H1 (cell line): ENCODE measurements around the gene PRRC1. TPM values are rescaled to one million over a fixed set of nuclear protein-coding genes. Genes with fewer than 3 reads are reported as not detected.

ENCODE experiments used
- CTCF ChIA-PET: fragments of 300-600 bp; sonication (Branson Sonifier 250); formaldehyde crosslinking; loops from one replicate; lab custom pipeline; 2021; ENCODE audit not compliant: partially characterized antibody; lab: Charles Lee
- POLR2A ChIA-PET: fragments of 300-600 bp; sonication (Branson Sonifier 250); formaldehyde crosslinking; loops from one replicate; lab custom pipeline; 2021; ENCODE audit warnings: inconsistent platforms; ENCODE audit not compliant: partially characterized antibody; lab: Charles Lee
- DNase-seq, 2 experiments: peaks; one replicate each; pipeline versions ENCODE4 v3.0.0 to v3.0.0-alpha.2; 2010 to 2022; ENCODE audit warnings: low spot score in 2 of 2, low read depth in 1 of 2, mixed read lengths in 1 of 2
- FAIRE-seq: peaks from 2 replicates; lab custom pipeline; 2011; peaks lifted over from hg19 to GRCh38; lab: Jason Lieb, UNC
- H2AFZ ChIP-seq: 2 replicates; pipeline ENCODE4 v1.8.1; 2012; ENCODE audit warnings: low read length, inconsistent platforms
- H2AK5ac ChIP-seq: 2 replicates; pipeline ENCODE4 v1.6.1; 2013; ENCODE audit warnings: low read depth, low read length
- H2BK120ac ChIP-seq: replicated peaks from 2 replicates; pipeline ENCODE3; 2013; ENCODE audit warnings: low read depth, low read length, inconsistent platforms
- H2BK12ac ChIP-seq: 2 replicates; pipeline ENCODE4 v1.6.1; 2013; ENCODE audit warnings: low read depth, low read length
- H2BK15ac ChIP-seq: 2 replicates; pipeline ENCODE4 v1.6.1; 2013; ENCODE audit warnings: low read length
- H2BK20ac ChIP-seq: 2 replicates; pipeline ENCODE4 v1.6.1; 2013; ENCODE audit warnings: low read length
- H2BK5ac ChIP-seq: 2 replicates; pipeline ENCODE4 v1.6.1; 2013; ENCODE audit warnings: low read depth, low read length
- H3K14ac ChIP-seq: 2 replicates; pipeline ENCODE4 v1.6.1; 2013; ENCODE audit warnings: inconsistent platforms; ENCODE audit not compliant: insufficient read length
- H3K18ac ChIP-seq: 2 replicates; pipeline ENCODE4 v1.6.1; 2013; ENCODE audit warnings: low read length; ENCODE audit errors: extremely low read depth
- H3K23ac ChIP-seq: 2 replicates; pipeline ENCODE4 v1.6.1; 2013; ENCODE audit warnings: inconsistent platforms; ENCODE audit not compliant: insufficient read length
- H3K23me2 ChIP-seq: 2 replicates; pipeline ENCODE4 v1.6.1; 2013; ENCODE audit warnings: low read depth, low read length
- H3K27ac ChIP-seq: 2 replicates; pipeline ENCODE4 v1.6.1; 2011; ENCODE audit warnings: low read depth, low read length, inconsistent platforms
- H3K27me3 ChIP-seq, 4 experiments: replicated peaks in 1 of 4; 1 replicate in 1 of 4; 2 replicates in 3 of 4; pipeline versions ENCODE4 v1.6.1 to v1.8.1; 2011 to 2013; ENCODE audit warnings: low read length in 3 of 4, mild to moderate bottlenecking in 3 of 4, inconsistent platforms in 2 of 4, mixed read lengths in 2 of 4, moderate library complexity in 1 of 4; ENCODE audit not compliant: control insufficient read depth in 3 of 4, insufficient read depth in 3 of 4; ENCODE audit errors: extremely low read depth in 1 of 4
- H3K36me3 ChIP-seq, 4 experiments: 2 replicates each; pipeline versions ENCODE4 v1.6.1 to v1.8.1; 2011 to 2013; ENCODE audit warnings: mild to moderate bottlenecking in 4 of 4, low read length in 3 of 4, moderate library complexity in 2 of 4, control low read depth in 1 of 4, inconsistent platforms in 1 of 4; ENCODE audit not compliant: insufficient read depth in 4 of 4, control insufficient read depth in 2 of 4
- H3K4ac ChIP-seq: replicated peaks from 2 replicates; pipeline ENCODE3; 2013; ENCODE audit warnings: low read length, low read depth, mixed read lengths, inconsistent platforms; ENCODE audit not compliant: insufficient read length
- H3K4me1 ChIP-seq, 4 experiments: replicated peaks in 1 of 4; 1 replicate in 1 of 4; 2 replicates in 3 of 4; pipeline versions ENCODE4 v1.6.1 to v1.8.1; 2011 to 2013; ENCODE audit warnings: low read length in 3 of 4, inconsistent platforms in 2 of 4, mixed read lengths in 1 of 4; ENCODE audit not compliant: insufficient read depth in 4 of 4, control insufficient read depth in 3 of 4
- H3K4me2 ChIP-seq, 2 experiments: 2 replicates each; pipeline versions ENCODE4 v1.6.1 to v1.8.1; 2011 to 2013; ENCODE audit warnings: low read depth in 2 of 2, low read length in 2 of 2, control low read depth in 1 of 2, inconsistent platforms in 1 of 2, mild to moderate bottlenecking in 1 of 2; ENCODE audit not compliant: insufficient read depth in 1 of 2
- H3K4me3 ChIP-seq, 4 experiments: fragments of 200-600, 300-600 bp in 1 of 4; sonication (generic), shearing (Covaris generic), sonication (Bioruptor Twin) in 1 of 4; 2 replicates each; pipeline versions ENCODE4 v1.5.1 to v1.8.1; 2011 to 2016; ENCODE audit warnings: low read length in 4 of 4, low read depth in 3 of 4, control low read depth in 2 of 4, inconsistent platforms in 2 of 4, mild to moderate bottlenecking in 2 of 4, mixed read lengths in 1 of 4, moderate library complexity in 1 of 4; ENCODE audit not compliant: insufficient read depth in 2 of 4; ENCODE audit errors: extremely low read depth in 1 of 4
- H3K56ac ChIP-seq: replicated peaks from 2 replicates; pipeline ENCODE3; 2013; ENCODE audit warnings: low read depth, mild to moderate bottlenecking, mixed read lengths, low read length, inconsistent platforms; ENCODE audit not compliant: insufficient read length
- H3K79me1 ChIP-seq: 2 replicates; pipeline ENCODE4 v1.6.1; 2013; ENCODE audit warnings: low read depth, low read length, control low read depth
- H3K79me2 ChIP-seq, 2 experiments: 2 replicates each; pipeline versions ENCODE4 v1.6.1 to v1.8.1; 2012 to 2013; ENCODE audit warnings: low read length in 2 of 2, mild to moderate bottlenecking in 2 of 2, inconsistent platforms in 1 of 2; ENCODE audit not compliant: insufficient read depth in 2 of 2, control insufficient read depth in 1 of 2
- H3K9ac ChIP-seq, 4 experiments: replicated peaks in 1 of 4; 1 replicate in 1 of 4; 2 replicates in 3 of 4; pipeline versions ENCODE4 v1.6.1 to v1.8.1; 2011 to 2013; ENCODE audit warnings: low read depth in 3 of 4, low read length in 3 of 4, control low read depth in 2 of 4, mild to moderate bottlenecking in 2 of 4, moderate library complexity in 2 of 4, inconsistent platforms in 1 of 4; ENCODE audit errors: extremely low read depth in 1 of 4
- H3K9me3 ChIP-seq, 2 experiments: 2 replicates each; pipeline versions ENCODE4 v1.6.1 to v1.8.1; 2012 to 2013; ENCODE audit warnings: mild to moderate bottlenecking in 2 of 2, moderate library complexity in 2 of 2, control low read depth in 1 of 2, inconsistent platforms in 1 of 2, low read depth in 1 of 2, low read length in 1 of 2, mixed read lengths in 1 of 2; ENCODE audit not compliant: insufficient read depth in 2 of 2
- H4K20me1 ChIP-seq, 2 experiments: replicated peaks in 1 of 2; 2 replicates each; pipeline versions ENCODE3 to v1.8.1; 2011 to 2013; ENCODE audit warnings: inconsistent platforms in 2 of 2, low read length in 2 of 2, mild to moderate bottlenecking in 1 of 2; ENCODE audit not compliant: insufficient read depth in 2 of 2, control insufficient read depth in 1 of 2
- H4K5ac ChIP-seq: 2 replicates; pipeline ENCODE4 v1.6.1; 2013; ENCODE audit warnings: low read length, low read depth, mixed read lengths, inconsistent platforms; ENCODE audit not compliant: insufficient read length
- H4K8ac ChIP-seq: 2 replicates; pipeline ENCODE4 v1.8.0; 2013; ENCODE audit warnings: mild to moderate bottlenecking, moderate library complexity, low read length, inconsistent platforms; ENCODE audit not compliant: insufficient read depth; ENCODE audit errors: extremely low read depth
- H4K91ac ChIP-seq: replicated peaks from 2 replicates; pipeline ENCODE3; 2013; ENCODE audit warnings: low read length, mixed read lengths, inconsistent platforms; ENCODE audit not compliant: insufficient read length
- BACH1 ChIP-seq: IDR thresholded peaks from 2 replicates; pipeline ENCODE4 v1.6.1; 2012; ENCODE audit warnings: low read length, improper control_type of control experiment
- BRCA1 ChIP-seq: IDR thresholded peaks from 2 replicates; pipeline ENCODE4 v1.6.1; 2012; ENCODE audit warnings: low read depth, low read length, improper control_type of control experiment
- CTBP2 ChIP-seq: IDR thresholded peaks from 2 replicates; pipeline ENCODE4 v1.7.0; 2011; ENCODE audit warnings: borderline replicate concordance, mild to moderate bottlenecking, moderate library complexity, mixed read lengths, low read length; ENCODE audit not compliant: insufficient read depth, insufficient read length
- HDAC2 ChIP-seq, 2 experiments: fragments of 300-600 bp in 1 of 2; sonication (generic) in 1 of 2; IDR thresholded peaks; 2 replicates each; pipeline ENCODE4 v1.6.1; 2011 to 2012; ENCODE audit warnings: low read depth in 2 of 2, low read length in 2 of 2, mild to moderate bottlenecking in 2 of 2, moderate library complexity in 2 of 2, borderline replicate concordance in 1 of 2, inconsistent platforms in 1 of 2
- MAFK ChIP-seq: IDR thresholded peaks from 2 replicates; pipeline ENCODE4 v1.6.1; 2012; ENCODE audit warnings: low read depth, mild to moderate bottlenecking, improper control_type of control experiment, low read length
- POLR2A ChIP-seq, 2 experiments: IDR thresholded peaks; 1 replicate in 1 of 2; 2 replicates in 1 of 2; pipeline ENCODE4 v1.6.1; 2011; ENCODE audit warnings: low read depth in 2 of 2, low read length in 2 of 2, mild to moderate bottlenecking in 2 of 2; ENCODE audit errors: control extremely low read depth in 1 of 2
- RBBP5 ChIP-seq: IDR thresholded peaks from 2 replicates; pipeline ENCODE4 v1.7.1; 2012; ENCODE audit warnings: low read depth, mild to moderate bottlenecking, inconsistent platforms, low read length, moderate library complexity, borderline replicate concordance
- TAF7 ChIP-seq: optimal IDR thresholded peaks from 2 replicates; pipeline ENCODE3; 2011; ENCODE audit warnings: low read depth, mild to moderate bottlenecking, inconsistent platforms, low read length, moderate library complexity, borderline replicate concordance
- TEAD4 ChIP-seq: IDR thresholded peaks from 2 replicates; pipeline ENCODE4 v1.6.1; 2012; ENCODE audit warnings: low read depth, low read length, inconsistent platforms, mixed read lengths
- YY1 ChIP-seq: IDR thresholded peaks from 2 replicates; pipeline ENCODE4 v1.6.1; 2011; ENCODE audit warnings: low read depth, mild to moderate bottlenecking, low read length
- WGBS, 2 experiments: shearing (Covaris generic) in 1 of 2; methylation state at CpG; one replicate each; pipeline versions ENCODE4 v1.1.6 to v1.1.7; 2013 to 2015; ENCODE audit warnings: low lambda C conversion rate in 2 of 2, mixed read lengths in 2 of 2, inconsistent platforms in 1 of 2, low coverage in 1 of 2, missing lambda C conversion rate in 1 of 2; ENCODE audit not compliant: insufficient replicate concordance in 2 of 2, insufficient coverage in 1 of 2, insufficient read length in 1 of 2; ENCODE audit errors: extremely low coverage in 1 of 2, missing lambda C conversion rate in 1 of 2; 5-methylcytosine and 5-hydroxymethylcytosine counted together
- polyA plus RNA-seq, 7 experiments: library from polyadenylated mRNA; depleted of rRNA in 3 of 7; stranded (reverse) in 5 of 7; unstranded in 2 of 7; fragments of >200 nt in 5 of 7; fragments of 200-250 nt in 2 of 7; gene quantifications; 1 replicate in 5 of 7; 2 replicates in 1 of 7; 4 replicates in 1 of 7; pipeline versions ENCODE4 v1.2.1 to v1.2.3, GENCODE V29; 2011 to 2013; ENCODE audit warnings: missing spikeins in 2 of 7, mixed read lengths in 2 of 7
- total RNA-seq: library from RNA; stranded (reverse); fragmentation: NEBNext Ultra II Directional; extraction: Animal tissue kit (Norgen Biotek cat#: 25700); gene quantifications from 2 replicates; pipeline ENCODE4 v1.2.1, GENCODE V29; 2021
- TF ChIP-seq, protein P1 (sequence below): IDR thresholded peaks from 2 replicates; pipeline ENCODE4 v1.6.1; 2011; ENCODE audit warnings: low read depth, mild to moderate bottlenecking, low read length; ENCODE audit not compliant: insufficient read depth
- TF ChIP-seq, protein P2 (sequence below): IDR thresholded peaks from 2 replicates; pipeline ENCODE4 v1.6.1; 2012; ENCODE audit warnings: inconsistent platforms

Gene PRRC1
- total and polyA plus RNA-seq, 2 of the 8 experiments (the other 6 are each of a cell fraction or from before 2014, with no cell fraction given) = 54.6 to 78.6 TPM

DNA sequence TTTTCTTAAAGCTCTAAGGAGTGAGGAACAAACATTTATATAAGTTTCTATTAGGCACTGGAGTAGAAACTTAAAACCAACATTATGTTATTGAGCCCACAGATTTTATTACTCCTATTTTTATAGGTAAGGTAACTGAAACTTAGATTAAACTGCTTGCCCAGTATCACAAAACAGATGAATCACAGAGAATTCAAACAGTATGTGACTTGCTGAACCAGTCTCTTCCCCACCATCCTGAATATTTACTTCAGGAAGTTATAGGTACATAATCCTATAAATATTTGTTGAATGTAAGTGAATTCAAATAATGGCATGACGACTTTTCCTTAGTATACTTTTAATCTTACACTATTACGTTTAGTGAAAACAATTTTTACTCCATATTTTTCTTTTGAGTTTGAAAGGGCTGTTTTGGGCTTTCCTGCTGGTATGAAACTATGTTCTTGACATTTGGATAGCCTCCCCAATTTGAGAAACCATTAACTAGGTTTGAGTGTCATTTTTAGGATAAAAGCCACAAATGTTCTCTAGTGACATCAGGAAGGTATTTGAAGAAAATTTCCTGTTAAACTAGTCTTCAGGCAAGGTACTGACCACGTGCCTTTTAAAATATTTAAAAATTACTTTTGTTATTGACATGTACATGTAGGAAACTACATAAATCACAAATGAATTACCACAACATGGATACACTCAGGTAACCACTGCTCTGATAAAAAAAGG, 39.3 kb downstream of the PRRC1 start:
- Histone ChIP-seq H4K20me1 (no peaks in the 10 kb centered on the region), H4K91ac (no peak overlapping the region), H2AK5ac (no peak overlapping the region), H2BK20ac (no peak overlapping the region), H3K4me1 (no peaks in the 10 kb centered on the region), H2BK12ac (no peak overlapping the region), H4K5ac (no peak overlapping the region), H3K4ac (no peak overlapping the region), H2BK15ac (no peak overlapping the region), H3K79me1 (no peaks in the 10 kb centered on the region), H3K9ac (no peak overlapping the region), H2BK5ac (no peak overlapping the region), H4K8ac (no peak overlapping the region), H3K79me2 (no peaks in the 10 kb centered on the region), H2AFZ (no peak overlapping the region), H3K36me3 (peaks cover 0 to 27% (median 8%) of the 10 kb centered on the region in 4 experiments; a peak in 4 of 8 replicates), H3K4me3 (no peak overlapping the region), H3K56ac (no peak overlapping the region), H3K23me2 (no peaks in the 10 kb centered on the region), H3K27me3 (no peaks in the 10 kb centered on the region), H3K14ac (no peak overlapping the region), H3K4me2 (no peak overlapping the region), H3K18ac (no peak overlapping the region), H3K23ac (no peak overlapping the region), H3K9me3 (no peaks in the 10 kb centered on the region), H2BK120ac (no peak overlapping the region), H3K27ac (no peak overlapping the region)
- CTCF ChIA-PET = no interaction called here
- POLR2A ChIA-PET = no interaction called here
- no peak for DNase-seq
- FAIRE-seq = no peak
- WGBS, 2 experiments = 91% methylated on average over 3 of the region's 3 CpGs; no CpG with 5 or more reads in 1 of the 2 experiments
- TF ChIP-seq BACH1 = no peak
- no peak for TF ChIP-seq TAF7
- TF ChIP-seq, protein P1, sequence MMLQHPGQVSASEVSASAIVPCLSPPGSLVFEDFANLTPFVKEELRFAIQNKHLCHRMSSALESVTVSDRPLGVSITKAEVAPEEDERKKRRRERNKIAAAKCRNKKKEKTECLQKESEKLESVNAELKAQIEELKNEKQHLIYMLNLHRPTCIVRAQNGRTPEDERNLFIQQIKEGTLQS = no peak
- no peak for TF ChIP-seq HDAC2 (IDR thresholded peaks at IDR 0.05; ENCODE audit: borderline replicate concordance in 1 of 2, low read depth in 2 of 2, low read length in 2 of 2)
- TF ChIP-seq RBBP5 = no peak
- TF ChIP-seq TEAD4 = no peak
- TF ChIP-seq, protein P2, sequence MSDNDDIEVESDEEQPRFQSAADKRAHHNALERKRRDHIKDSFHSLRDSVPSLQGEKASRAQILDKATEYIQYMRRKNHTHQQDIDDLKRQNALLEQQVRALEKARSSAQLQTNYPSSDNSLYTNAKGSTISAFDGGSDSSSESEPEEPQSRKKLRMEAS = no peak
- no peak for TF ChIP-seq YY1
- no peak for TF ChIP-seq POLR2A (IDR thresholded peaks at IDR 0.05; ENCODE audit: control extremely low read depth in 1 of 2, low read depth in 2 of 2, low read length in 2 of 2)
- no peak for TF ChIP-seq MAFK
- no peak for TF ChIP-seq CTBP2
- TF ChIP-seq BRCA1 = no peak
